IPS-18c (cell line): Measurements from ENCODE around the gene DUSP2.

ENCODE experiments used
- H3K4me3 ChIP-seq: 2 replicates; pipeline ENCODE4 v1.7.0; 2013; ENCODE audit warnings: low read depth, mild to moderate bottlenecking, low read length, moderate library complexity; ENCODE audit not compliant: insufficient read depth
- H3K9me3 ChIP-seq: one replicate; pipeline ENCODE4 v1.6.1; 2013; ENCODE audit warnings: mild to moderate bottlenecking, low read length, moderate library complexity; ENCODE audit not compliant: control insufficient read depth, insufficient read depth

Gene DUSP2

GRCh38 chr2:96103761-96104486 lies 41.3 kb downstream of the DUSP2 start:
- peaks cover 3% of the 10 kb centered on the region for H3K9me3 ChIP-seq
- no peak overlapping the region for H3K4me3 ChIP-seq

GRCh38 chr2:96103187-96103601 lies 42.0 kb downstream of the DUSP2 start:
- H3K4me3 ChIP-seq = no peak overlapping the region
- peaks cover 3% of the 10 kb centered on the region for H3K9me3 ChIP-seq

- H3K9me3 ChIP-seq = peaks cover 3% of the 10 kb centered on the region
- no peak overlapping the region for H3K4me3 ChIP-seq
Measured at GRCh38 chr2:96102596-96103186, 42.5 kb downstream of the DUSP2 start.

GRCh38 chr2:96100893-96101304 lies 44.3 kb downstream of the DUSP2 start:
- Histone ChIP-seq H3K9me3 (peaks cover 3% of the 10 kb centered on the region), H3K4me3 (no peak overlapping the region)

GRCh38 chr2:96099861-96100798 lies 45.1 kb downstream of the DUSP2 start:
- Histone ChIP-seq H3K4me3 (no peak overlapping the region), H3K9me3 (peaks cover under 1% of the 10 kb centered on the region)

GRCh38 chr2:96098900-96099590 lies 46.2 kb downstream of the DUSP2 start:
- H3K9me3 ChIP-seq = no peaks in the 10 kb centered on the region
- no peak overlapping the region for H3K4me3 ChIP-seq

GRCh38 chr2:96097951-96098823 lies 47.1 kb downstream of the DUSP2 start:
- no peaks in the 10 kb centered on the region for H3K9me3 ChIP-seq
- H3K4me3 ChIP-seq = no peak overlapping the region

- no peaks in the 10 kb centered on the region for H3K9me3 ChIP-seq
- H3K4me3 ChIP-seq = no peak overlapping the region
Measured at GRCh38 chr2:96097441-96097840, 47.8 kb downstream of the DUSP2 start.

GRCh38 chr2:96095116-96095636 lies 50.1 kb downstream of the DUSP2 start:
- H3K4me3 ChIP-seq = no peak overlapping the region
- no peaks in the 10 kb centered on the region for H3K9me3 ChIP-seq

GRCh38 chr2:96093528-96093927 lies 51.7 kb downstream of the DUSP2 start:
- Histone ChIP-seq H3K9me3 (no peaks in the 10 kb centered on the region), H3K4me3 (no peak overlapping the region)
